K562 (cell line): ENCODE data around the gene MLH1. TPM values are rescaled to one million over a fixed set of nuclear protein-coding genes. Genes with fewer than 3 reads are reported as not detected.

Source experiments
- E2F5 ChIP-seq: sonication (generic); formaldehyde crosslinking; IDR thresholded peaks from 2 replicates; pipeline ENCODE4 v1.8.0; 2022; ENCODE audit warnings: mild to moderate bottlenecking, missing genetic modification reagents
- FOXP4 ChIP-seq: sonication (generic); formaldehyde crosslinking; IDR thresholded peaks from 2 replicates; pipeline ENCODE4 v1.8.0; 2022; ENCODE audit warnings: mild to moderate bottlenecking, missing genetic modification reagents, borderline replicate concordance
- GABPB1 ChIP-seq: sonication (generic); formaldehyde crosslinking; IDR thresholded peaks from 2 replicates; pipeline ENCODE4 v1.8.0; 2022; ENCODE audit warnings: mild to moderate bottlenecking, missing genetic modification reagents
- HNRNPL ChIP-seq: fragments of 200-400 bp; formaldehyde crosslinking; IDR thresholded peaks from 2 replicates; pipeline ENCODE4 v1.6.1; 2017; ENCODE audit warnings: low read depth, mild to moderate bottlenecking, low read length
- MEIS2 ChIP-seq: fragments of 450-650 bp; IDR thresholded peaks from 2 replicates; pipeline ENCODE4 v1.6.1; 2014; ENCODE audit warnings: mild to moderate bottlenecking; ENCODE audit not compliant: partially characterized antibody
- PRDM10 ChIP-seq: fragments of 450-650 bp; IDR thresholded peaks from 2 replicates; pipeline ENCODE4 v1.6.1; 2018; ENCODE audit not compliant: partially characterized antibody
- USF1 ChIP-seq: sonication (generic); formaldehyde crosslinking; IDR thresholded peaks from 2 replicates; pipeline ENCODE4 v1.9.0; 2022; ENCODE audit warnings: mild to moderate bottlenecking, missing genetic modification reagents
- ZNF212 ChIP-seq: fragments of 450-650 bp; formaldehyde crosslinking; IDR thresholded peaks from 2 replicates; pipeline ENCODE4 v1.4.0; 2020; ENCODE audit warnings: mild to moderate bottlenecking
- ZSCAN29 ChIP-seq: fragments of 450-650 bp; IDR thresholded peaks from 2 replicates; pipeline ENCODE4 v1.6.1; 2017
- polyA plus RNA-seq, 8 experiments: library from polyadenylated mRNA; depleted of rRNA in 4 of 8; stranded (reverse) in 5 of 8; unstranded in 3 of 8; fragments of >200 nt; fragmentation: Nextera tagmentation in 2 of 8; fragmentation: Illumina TruSeq in 1 of 8; extraction: Ambion mirVana in 2 of 8; extraction: Trizol in 1 of 8; gene quantifications; 2 replicates each; pipeline versions ENCODE4 v1.2.1 to v1.2.3, GENCODE V29; 2011 to 2014; ENCODE audit warnings: inconsistent platforms in 1 of 8, missing spikeins in 1 of 8
- total RNA-seq, 7 experiments: library from RNA; depleted of rRNA in 6 of 7; stranded (reverse); fragments of >200 nt in 6 of 7; fragmentation: Illumina TruSeq in 2 of 7; extraction: Trizol in 2 of 7; gene quantifications; 2 replicates each; pipeline versions ENCODE4 v1.2.1 to v1.2.3, GENCODE V29; 2011 to 2021; ENCODE audit warnings: low replicate concordance in 1 of 7
- TF ChIP-seq, protein P1 (sequence below): fragments of 450-650 bp; IDR thresholded peaks from 2 replicates; pipeline ENCODE4 v1.6.1; 2018; ENCODE audit warnings: mild to moderate bottlenecking, low read depth; ENCODE audit not compliant: partially characterized antibody
- TF ChIP-seq, protein P2 (sequence below): fragments of 450-650 bp; IDR thresholded peaks from 2 replicates; pipeline ENCODE4 v1.7.0; 2016; ENCODE audit warnings: borderline replicate concordance

MLH1 gene
- total and polyA plus RNA-seq, 9 of the 15 experiments (the other 6 are each of a cell fraction or from before 2014, with no cell fraction given), result 76.4 to 155 (median 117) TPM

- TF ChIP-seq GABPB1 (CRISPR knock-in tag) (peak; percentile 94), ZSCAN29 (no peak), USF1 (CRISPR knock-in tag) (peak; percentile 88), ZNF212 (CRISPR knock-in tag) (no peak), PRDM10 (no peak), MEIS2 (peak; percentile 49), E2F5 (0 out of 2 replicates have a peak, but pooled peaks have one; percentile 73), HNRNPL (0 out of 2 replicates have a peak, but pooled peaks have one; percentile 24), FOXP4 (CRISPR knock-in tag) (peak; percentile 91; the same call in 1 of the 2 replicates)
- TF ChIP-seq, protein P1, sequence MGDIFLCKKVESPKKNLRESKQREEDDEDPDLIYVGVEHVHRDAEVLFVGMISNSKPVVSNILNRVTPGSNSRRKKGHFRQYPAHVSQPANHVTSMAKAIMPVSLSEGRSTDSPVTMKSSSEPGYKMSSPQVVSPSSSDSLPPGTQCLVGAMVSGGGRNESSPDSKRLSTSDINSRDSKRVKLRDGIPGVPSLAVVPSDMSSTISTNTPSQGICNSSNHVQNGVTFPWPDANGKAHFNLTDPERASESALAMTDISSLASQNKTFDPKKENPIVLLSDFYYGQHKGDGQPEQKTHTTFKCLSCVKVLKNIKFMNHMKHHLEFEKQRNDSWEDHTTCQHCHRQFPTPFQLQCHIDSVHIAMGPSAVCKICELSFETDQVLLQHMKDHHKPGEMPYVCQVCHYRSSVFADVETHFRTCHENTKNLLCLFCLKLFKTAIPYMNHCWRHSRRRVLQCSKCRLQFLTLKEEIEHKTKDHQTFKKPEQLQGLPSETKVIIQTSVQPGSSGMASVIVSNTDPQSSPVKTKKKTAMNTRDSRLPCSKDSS, result no peak
- TF ChIP-seq, protein P2, sequence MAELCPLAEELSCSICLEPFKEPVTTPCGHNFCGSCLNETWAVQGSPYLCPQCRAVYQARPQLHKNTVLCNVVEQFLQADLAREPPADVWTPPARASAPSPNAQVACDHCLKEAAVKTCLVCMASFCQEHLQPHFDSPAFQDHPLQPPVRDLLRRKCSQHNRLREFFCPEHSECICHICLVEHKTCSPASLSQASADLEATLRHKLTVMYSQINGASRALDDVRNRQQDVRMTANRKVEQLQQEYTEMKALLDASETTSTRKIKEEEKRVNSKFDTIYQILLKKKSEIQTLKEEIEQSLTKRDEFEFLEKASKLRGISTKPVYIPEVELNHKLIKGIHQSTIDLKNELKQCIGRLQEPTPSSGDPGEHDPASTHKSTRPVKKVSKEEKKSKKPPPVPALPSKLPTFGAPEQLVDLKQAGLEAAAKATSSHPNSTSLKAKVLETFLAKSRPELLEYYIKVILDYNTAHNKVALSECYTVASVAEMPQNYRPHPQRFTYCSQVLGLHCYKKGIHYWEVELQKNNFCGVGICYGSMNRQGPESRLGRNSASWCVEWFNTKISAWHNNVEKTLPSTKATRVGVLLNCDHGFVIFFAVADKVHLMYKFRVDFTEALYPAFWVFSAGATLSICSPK, result peak; percentile 40; the same call in 1 of the 2 replicates
Observed at GRCh38 chr3:36993326-36994283, at the start of gene MLH1 (continued).
